ENCODE measurements around the gene COG3.
"Not testable (repeated sequence)": the region's sequence is repeated elsewhere in the genome, so short reads cannot be mapped to it uniquely, and the experiment has no call there.

COG3 gene

GRCh38 chr13:45464687-45465453 lies at the start of gene COG3:
TSS of gene COG3 (plus strand) at chr13:45464939. CDS start at chr13:45465037, 98 bp downstream.
- peak; percentile 89 for DNase-seq (ENCODE audit: low spot score)
- FAIRE-seq = no peak

- DNase-seq (ENCODE audit: low spot score) = no peak
- no peak for FAIRE-seq
Measured at GRCh38 chr13:45415112-45415511, 49.6 kb upstream of the COG3 start.

- FAIRE-seq = no peak
- DNase-seq (ENCODE audit: low spot score) = no peak
Measured at GRCh38 chr13:45416516-45417128, 48.1 kb upstream of the COG3 start.

GRCh38 chr13:45417790-45418534 lies 46.8 kb upstream of the COG3 start, which contains the start of gene SLC25A30:
TSS of gene SLC25A30 (minus strand) at chr13:45418373. CDS start at chr13:45411425, 6,948 bp downstream.
- FAIRE-seq = no peak
- peak; percentile 86 for DNase-seq (ENCODE audit: low spot score)

- not testable (repeated sequence) for FAIRE-seq; DNase-seq (ENCODE audit: low spot score)
Measured at GRCh38 chr13:45419389-45419788, 45.4 kb upstream of the COG3 start.

- no peak for FAIRE-seq
Measured at GRCh38 chr13:45419945-45420344, 44.8 kb upstream of the COG3 start.

GRCh38 chr13:45422731-45423292 lies 41.9 kb upstream of the COG3 start:
- DNase-seq (ENCODE audit: low spot score) = no peak
- no peak for FAIRE-seq

More at GRCh38 chr13:45419945-45420344, 44.8 kb upstream of the COG3 start:
- DNase-seq (ENCODE audit: low spot score) = no peak

GRCh38 chr13:45426056-45426841 lies 38.5 kb upstream of the COG3 start:
- not testable (repeated sequence) for DNase-seq (ENCODE audit: low spot score); FAIRE-seq

GRCh38 chr13:45432737-45433380 lies 31.9 kb upstream of the COG3 start:
- FAIRE-seq (no peak), DNase-seq (ENCODE audit: low spot score) (no peak)

- FAIRE-seq (no peak), DNase-seq (ENCODE audit: low spot score) (no peak)
Measured at GRCh38 chr13:45433381-45433790, 31.4 kb upstream of the COG3 start.

GRCh38 chr13:45434556-45435371 lies 30.0 kb upstream of the COG3 start:
- DNase-seq (ENCODE audit: low spot score) = no peak
- no peak for FAIRE-seq

- no peak for FAIRE-seq
- DNase-seq (ENCODE audit: low spot score) = no peak
Measured at GRCh38 chr13:45436332-45436731, 28.4 kb upstream of the COG3 start.

- DNase-seq (ENCODE audit: low spot score) = no peak
- no peak for FAIRE-seq
Measured at GRCh38 chr13:45436953-45437352, 27.8 kb upstream of the COG3 start.

- FAIRE-seq (no peak), DNase-seq (ENCODE audit: low spot score) (no peak)
Measured at GRCh38 chr13:45437947-45438346, 26.8 kb upstream of the COG3 start.

- FAIRE-seq = no peak
Measured at GRCh38 chr13:45439008-45439407, 25.7 kb upstream of the COG3 start.

GRCh38 chr13:45439781-45440462 lies 24.8 kb upstream of the COG3 start:
- FAIRE-seq (no peak), DNase-seq (ENCODE audit: low spot score) (no peak)

More at GRCh38 chr13:45439008-45439407, 25.7 kb upstream of the COG3 start:
- DNase-seq (ENCODE audit: low spot score) = no peak

GRCh38 chr13:45441633-45442032 lies 23.1 kb upstream of the COG3 start:
- FAIRE-seq = no peak
- DNase-seq (ENCODE audit: low spot score) = peak; percentile 18

- no peak for DNase-seq (ENCODE audit: low spot score)
- no peak for FAIRE-seq
Measured at GRCh38 chr13:45445053-45445452, 19.7 kb upstream of the COG3 start.

GRCh38 chr13:45446181-45446580 lies 18.6 kb upstream of the COG3 start:
- DNase-seq (ENCODE audit: low spot score) (no peak), FAIRE-seq (no peak)

Measured in urothelium cell line (cell line).